Osteocyte (in vitro differentiated cells): ENCODE results near the gene MYLIP. TPM values are rescaled to one million over a fixed set of nuclear protein-coding genes. Genes with fewer than 3 reads are reported as not detected.

Source experiments
- DNase-seq: peaks from one replicate; pipeline ENCODE4 v3.0.0; 2021; ENCODE audit warnings: mixed read lengths; ENCODE audit not compliant: unreplicated experiment; ENCODE audit errors: extremely low spot score
- H3K27ac Mint-ChIP-seq: one replicate; pipeline ENCODE4 v1.8.0; 2021; ENCODE audit warnings: mild to moderate bottlenecking, mixed read lengths; ENCODE audit not compliant: unreplicated experiment
- H3K27me3 Mint-ChIP-seq: one replicate; pipeline ENCODE4 v1.8.0; 2021; ENCODE audit warnings: mixed read lengths; ENCODE audit not compliant: unreplicated experiment
- H3K36me3 Mint-ChIP-seq: one replicate; pipeline ENCODE4 v1.8.0; 2021; ENCODE audit warnings: mixed read lengths; ENCODE audit not compliant: unreplicated experiment
- H3K4me1 Mint-ChIP-seq: one replicate; pipeline ENCODE4 v1.8.0; 2021; ENCODE audit warnings: mixed read lengths; ENCODE audit not compliant: unreplicated experiment
- H3K4me3 Mint-ChIP-seq: one replicate; pipeline ENCODE4 v1.8.0; 2021; ENCODE audit warnings: mild to moderate bottlenecking, moderate library complexity, mixed read lengths; ENCODE audit not compliant: unreplicated experiment
- H3K9me3 Mint-ChIP-seq: one replicate; pipeline ENCODE4 v1.8.0; 2021; ENCODE audit warnings: mixed read lengths; ENCODE audit not compliant: unreplicated experiment
- total RNA-seq: library from RNA; stranded (reverse); gene quantifications from 2 replicates; pipeline ENCODE4 v1.2.1, GENCODE V29; 2021
- TF ChIP-seq, protein P1 (sequence below): fragments of 200-600 bp; sonication (generic); IDR thresholded peaks from 2 replicates; pipeline ENCODE4 v1.5.0; 2021; ENCODE audit warnings: antibody characterized with exemption, mild to moderate bottlenecking, moderate library complexity

Gene MYLIP
- total RNA-seq, 1 donor from 2014 or later: 58.5 TPM

DNA sequence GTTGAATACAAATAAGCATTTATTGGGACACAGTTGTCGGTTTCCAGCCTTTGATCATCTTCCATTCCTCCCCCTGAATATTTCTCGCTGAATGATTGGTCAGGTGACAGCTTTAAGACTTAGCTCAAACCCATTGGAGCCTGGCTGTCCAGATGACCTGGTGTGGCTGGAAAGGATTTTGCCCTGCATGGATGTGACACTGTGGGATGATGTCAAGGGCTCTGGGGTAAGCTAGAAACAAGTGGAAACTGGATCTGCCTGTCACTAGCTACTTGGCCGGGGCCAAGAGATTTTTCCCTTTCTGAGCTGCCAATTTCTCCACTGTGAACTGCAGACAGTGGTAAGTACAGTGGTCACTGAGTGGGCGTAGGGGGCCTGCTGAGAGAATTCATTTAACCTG, 41.9 kb upstream of the MYLIP start:
- TF ChIP-seq, protein P1, sequence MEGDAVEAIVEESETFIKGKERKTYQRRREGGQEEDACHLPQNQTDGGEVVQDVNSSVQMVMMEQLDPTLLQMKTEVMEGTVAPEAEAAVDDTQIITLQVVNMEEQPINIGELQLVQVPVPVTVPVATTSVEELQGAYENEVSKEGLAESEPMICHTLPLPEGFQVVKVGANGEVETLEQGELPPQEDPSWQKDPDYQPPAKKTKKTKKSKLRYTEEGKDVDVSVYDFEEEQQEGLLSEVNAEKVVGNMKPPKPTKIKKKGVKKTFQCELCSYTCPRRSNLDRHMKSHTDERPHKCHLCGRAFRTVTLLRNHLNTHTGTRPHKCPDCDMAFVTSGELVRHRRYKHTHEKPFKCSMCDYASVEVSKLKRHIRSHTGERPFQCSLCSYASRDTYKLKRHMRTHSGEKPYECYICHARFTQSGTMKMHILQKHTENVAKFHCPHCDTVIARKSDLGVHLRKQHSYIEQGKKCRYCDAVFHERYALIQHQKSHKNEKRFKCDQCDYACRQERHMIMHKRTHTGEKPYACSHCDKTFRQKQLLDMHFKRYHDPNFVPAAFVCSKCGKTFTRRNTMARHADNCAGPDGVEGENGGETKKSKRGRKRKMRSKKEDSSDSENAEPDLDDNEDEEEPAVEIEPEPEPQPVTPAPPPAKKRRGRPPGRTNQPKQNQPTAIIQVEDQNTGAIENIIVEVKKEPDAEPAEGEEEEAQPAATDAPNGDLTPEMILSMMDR: no peak
- H3K9me3 Mint-ChIP-seq: peaks cover 3% of the 10 kb centered on the region
- H3K27me3 Mint-ChIP-seq: peaks cover 26% of the 10 kb centered on the region
- H3K4me3 Mint-ChIP-seq: no peak overlapping the region
- H3K27ac Mint-ChIP-seq: no peak overlapping the region
- peaks cover 3% of the 10 kb centered on the region for H3K36me3 Mint-ChIP-seq
- peaks cover 2% of the 10 kb centered on the region for H3K4me1 Mint-ChIP-seq
- DNase-seq: no peak

DNA sequence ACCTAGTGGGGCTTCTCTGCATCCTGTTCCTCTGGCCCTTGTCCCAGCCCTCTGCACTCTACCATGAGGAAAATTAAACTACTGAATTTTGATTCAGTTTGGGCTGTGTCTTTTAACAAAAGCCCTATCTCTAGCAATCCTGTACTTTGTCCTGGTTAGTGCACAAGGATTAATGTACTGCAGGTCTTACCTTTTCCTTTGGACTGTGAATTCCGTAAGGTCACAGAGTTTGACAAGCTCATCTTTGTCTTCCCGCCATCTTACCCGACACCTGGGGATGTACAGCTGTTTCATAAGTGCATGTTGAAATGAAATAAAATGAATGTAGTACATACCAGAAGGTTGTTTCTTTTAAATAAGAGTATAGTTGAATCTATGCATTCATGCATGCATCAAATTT, 41.5 kb upstream of the MYLIP start:
- peaks cover 2% of the 10 kb centered on the region for H3K4me1 Mint-ChIP-seq
- TF ChIP-seq, protein P1: no peak
- DNase-seq: no peak
- peaks cover 26% of the 10 kb centered on the region for H3K27me3 Mint-ChIP-seq
- peaks cover 3% of the 10 kb centered on the region for H3K9me3 Mint-ChIP-seq
- no peak overlapping the region for H3K4me3 Mint-ChIP-seq
- H3K36me3 Mint-ChIP-seq: peaks cover 3% of the 10 kb centered on the region
- no peak overlapping the region for H3K27ac Mint-ChIP-seq

DNA sequence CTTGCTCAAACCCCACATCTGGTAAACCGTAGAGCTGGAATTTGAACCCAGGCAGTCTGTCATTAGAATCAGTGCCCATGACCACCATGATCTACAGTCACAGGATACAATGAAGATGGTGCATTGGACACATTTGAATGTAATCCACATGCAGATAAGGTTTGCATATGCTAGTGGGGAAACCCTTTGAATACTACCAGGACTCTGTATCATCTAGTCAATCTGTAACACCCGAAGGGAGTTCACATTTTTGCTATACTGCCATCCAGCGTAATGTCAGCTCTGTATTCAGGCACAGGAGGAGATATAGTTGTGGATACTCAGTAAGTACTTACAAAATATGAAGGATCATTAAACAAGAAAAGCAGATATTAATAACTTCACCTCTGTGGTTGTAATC, 40.5 kb upstream of the MYLIP start:
- TF ChIP-seq, protein P1: no peak
- H3K27me3 Mint-ChIP-seq: peaks cover 24% of the 10 kb centered on the region
- DNase-seq: no peak
- H3K4me3 Mint-ChIP-seq: no peak overlapping the region
- H3K36me3 Mint-ChIP-seq: peaks cover 3% of the 10 kb centered on the region
- H3K4me1 Mint-ChIP-seq: peaks cover 2% of the 10 kb centered on the region
- H3K9me3 Mint-ChIP-seq: peaks cover 3% of the 10 kb centered on the region
- no peak overlapping the region for H3K27ac Mint-ChIP-seq

DNA sequence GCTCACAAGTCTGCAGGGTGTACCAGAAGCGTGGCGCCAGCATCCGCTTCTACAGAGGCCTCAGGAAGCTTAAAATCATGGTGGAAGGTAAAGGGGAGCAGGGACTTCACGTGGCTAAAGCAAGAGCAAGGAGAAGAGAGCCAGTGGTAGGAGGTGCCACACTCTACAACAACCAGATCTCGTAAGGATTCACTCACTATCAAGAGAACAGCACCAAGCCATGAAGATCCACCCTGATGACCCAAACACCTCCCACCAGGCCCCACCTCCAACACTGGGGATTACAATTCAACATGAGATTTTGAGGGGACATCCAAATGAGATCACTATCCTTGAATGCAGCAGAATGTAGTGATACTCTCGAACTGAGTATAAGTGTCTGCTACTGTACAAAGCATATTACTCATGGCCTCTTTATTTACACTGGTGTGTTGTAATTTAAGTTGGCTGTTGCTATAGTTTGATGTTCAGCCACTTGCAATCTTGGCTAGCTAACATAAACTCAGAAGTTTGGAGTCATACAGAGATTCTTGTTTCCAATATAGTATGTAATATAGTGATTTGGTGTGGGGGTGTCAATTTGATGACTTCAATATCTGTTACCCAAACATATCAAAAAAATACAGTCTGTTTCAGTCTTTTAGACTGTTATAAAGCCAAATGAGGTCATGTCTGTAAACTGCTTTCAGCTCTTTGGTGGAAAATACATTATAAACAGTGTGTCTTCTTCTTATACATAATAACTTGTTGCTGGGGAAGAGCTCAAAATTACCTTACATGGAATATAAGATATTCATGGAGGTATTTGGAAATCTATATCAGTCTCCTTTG, 39.4 kb upstream of the MYLIP start:
- no peaks in the 10 kb centered on the region for H3K9me3 Mint-ChIP-seq
- peaks cover 16% of the 10 kb centered on the region for H3K27me3 Mint-ChIP-seq
- DNase-seq: no peak
- H3K4me1 Mint-ChIP-seq: peaks cover 2% of the 10 kb centered on the region
- TF ChIP-seq, protein P1: no peak
- H3K36me3 Mint-ChIP-seq: no peaks in the 10 kb centered on the region
- H3K4me3 Mint-ChIP-seq: no peak overlapping the region
- H3K27ac Mint-ChIP-seq: no peak overlapping the region

DNA sequence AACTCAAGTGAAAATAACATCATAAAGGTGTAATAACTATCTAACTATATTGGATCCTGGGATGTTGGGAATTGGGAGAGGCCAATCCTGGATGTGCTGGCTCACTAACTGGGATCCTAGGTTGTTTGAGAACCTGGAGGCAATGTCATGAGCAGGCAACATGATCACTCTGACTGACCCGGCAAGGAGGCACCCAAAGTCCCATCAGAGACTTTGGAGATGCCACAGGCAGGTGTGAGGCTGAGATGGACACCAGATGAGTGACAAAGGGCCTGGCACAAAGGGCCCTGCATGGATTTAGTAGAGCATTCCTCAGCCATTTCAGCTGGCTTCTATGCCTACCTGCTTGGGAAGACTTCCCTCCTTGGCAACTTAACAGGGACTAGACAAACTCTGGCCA, 38.4 kb upstream of the MYLIP start:
- DNase-seq: no peak
- no peak overlapping the region for H3K27ac Mint-ChIP-seq
- H3K9me3 Mint-ChIP-seq: no peaks in the 10 kb centered on the region

More for the DNA sequence above, 38.4 kb upstream of the MYLIP start:
- H3K4me3 Mint-ChIP-seq: no peak overlapping the region
- peaks cover 15% of the 10 kb centered on the region for H3K27me3 Mint-ChIP-seq
- peaks cover 2% of the 10 kb centered on the region for H3K4me1 Mint-ChIP-seq
- TF ChIP-seq, protein P1: no peak
- no peaks in the 10 kb centered on the region for H3K36me3 Mint-ChIP-seq
